Stimulated activated CD4-positive, alpha-beta T cell treated with anti-CD3 and anti-CD28 coated beads, Interleukin-15, amount 100 ng/mL, for 1 hour (primary cell): Measurements from ENCODE around the gene RNASEH2B.
A peak's percentile ranks its signal among the peaks of the same experiment; 100 is the strongest.

Experiments
- DNase-seq, 2 donors: peaks; one replicate each; pipeline ENCODE4 v3.0.0-alpha.2; 2020; ENCODE audit warnings: low read depth in 1 of 2, low spot score in 1 of 2

The RNASEH2B gene, protein sequence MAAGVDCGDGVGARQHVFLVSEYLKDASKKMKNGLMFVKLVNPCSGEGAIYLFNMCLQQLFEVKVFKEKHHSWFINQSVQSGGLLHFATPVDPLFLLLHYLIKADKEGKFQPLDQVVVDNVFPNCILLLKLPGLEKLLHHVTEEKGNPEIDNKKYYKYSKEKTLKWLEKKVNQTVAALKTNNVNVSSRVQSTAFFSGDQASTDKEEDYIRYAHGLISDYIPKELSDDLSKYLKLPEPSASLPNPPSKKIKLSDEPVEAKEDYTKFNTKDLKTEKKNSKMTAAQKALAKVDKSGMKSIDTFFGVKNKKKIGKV

DNA sequence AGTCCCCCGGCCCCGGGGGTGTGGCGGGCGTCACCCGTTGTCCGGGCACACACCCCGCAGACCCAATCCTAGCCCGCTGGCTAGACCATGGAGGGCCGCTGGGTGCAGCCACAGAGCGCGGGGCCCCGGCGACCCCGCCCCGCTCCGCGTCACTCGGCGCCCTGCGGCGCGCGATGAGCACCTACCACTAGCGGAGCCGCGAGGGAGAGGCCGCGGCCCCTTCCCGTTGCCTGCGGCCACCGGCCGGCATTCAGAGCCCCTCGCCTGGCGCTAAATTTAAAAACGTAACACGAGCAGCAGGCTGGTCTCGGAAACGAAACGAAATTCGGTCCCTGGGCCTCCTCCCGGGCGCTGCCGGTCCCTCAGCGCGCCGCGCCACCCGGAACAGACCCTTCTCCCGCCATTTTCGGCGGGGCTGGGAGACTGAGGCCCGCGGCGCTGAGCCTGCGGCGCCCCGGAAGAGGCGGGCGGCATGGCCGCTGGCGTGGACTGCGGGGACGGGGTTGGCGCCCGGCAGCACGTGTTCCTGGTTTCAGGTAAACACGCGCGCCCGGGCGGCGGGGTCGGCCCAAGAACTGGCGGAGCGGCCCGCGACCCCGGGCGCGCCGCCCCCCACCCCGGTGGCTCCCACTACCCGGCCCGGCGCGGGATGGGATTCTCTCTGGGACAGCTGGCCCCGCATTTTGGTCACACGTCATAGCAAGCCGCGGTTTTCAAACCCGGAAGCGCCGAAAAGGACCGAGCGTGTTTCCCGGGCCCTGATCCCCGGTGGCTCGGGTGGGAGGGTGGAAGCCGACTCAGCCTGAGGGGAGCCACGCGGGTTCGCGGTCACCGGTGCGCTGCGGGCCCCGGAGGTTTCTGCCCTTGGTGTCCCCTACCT lies at the start of gene RNASEH2B:
TSS of gene RNASEH2B (plus strand) at position 187 of the 880 bp plus-strand sequence. CDS start at position 473, 286 bp downstream.
- peak; percentile 36 to 62 for DNase-seq

DNA sequence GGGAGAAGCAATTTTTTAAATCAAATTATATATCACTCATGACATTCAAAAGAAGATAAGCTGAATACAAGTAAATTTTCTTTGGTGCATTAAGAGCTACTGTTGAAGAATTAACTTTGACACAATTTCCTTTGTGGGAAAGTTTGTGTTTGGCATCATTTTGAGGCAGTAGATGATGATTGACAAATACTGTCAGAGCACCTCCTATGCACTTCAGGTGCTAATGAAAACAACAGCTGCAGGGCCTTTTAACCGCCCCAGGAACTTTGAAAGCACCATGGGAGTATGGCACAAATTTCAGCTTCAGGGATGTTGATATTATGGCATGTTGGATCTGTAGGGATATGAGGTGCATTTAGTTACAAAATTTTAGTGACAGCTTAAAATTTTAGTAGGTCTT lies 45.1 kb upstream of the RNASEH2B start:
- DNase-seq: no peak

- DNase-seq: no peak
Observed at GRCh38 chr13:50866817-50867636, 42.6 kb upstream of the RNASEH2B start.

DNA sequence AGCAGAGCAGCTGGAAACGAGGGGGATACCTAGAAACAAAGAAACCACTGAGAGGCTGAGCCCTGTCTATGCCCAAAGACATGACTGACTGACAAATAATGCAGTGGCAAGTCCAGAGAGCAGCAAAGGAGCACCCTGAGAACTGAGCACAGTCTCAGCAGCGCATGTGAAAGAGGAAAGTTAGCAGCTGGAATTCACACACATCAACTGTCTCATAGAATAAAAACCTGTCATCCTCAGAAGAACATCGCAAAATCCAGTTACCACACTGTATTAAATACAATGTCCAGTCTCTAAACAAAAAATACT lies 42.0 kb upstream of the RNASEH2B start:
- no peak for DNase-seq

- DNase-seq: no peak
Observed at GRCh38 chr13:50871405-50871804, 38.2 kb upstream of the RNASEH2B start.

- DNase-seq: no peak
Observed at GRCh38 chr13:50873467-50873866, 36.1 kb upstream of the RNASEH2B start.

DNA sequence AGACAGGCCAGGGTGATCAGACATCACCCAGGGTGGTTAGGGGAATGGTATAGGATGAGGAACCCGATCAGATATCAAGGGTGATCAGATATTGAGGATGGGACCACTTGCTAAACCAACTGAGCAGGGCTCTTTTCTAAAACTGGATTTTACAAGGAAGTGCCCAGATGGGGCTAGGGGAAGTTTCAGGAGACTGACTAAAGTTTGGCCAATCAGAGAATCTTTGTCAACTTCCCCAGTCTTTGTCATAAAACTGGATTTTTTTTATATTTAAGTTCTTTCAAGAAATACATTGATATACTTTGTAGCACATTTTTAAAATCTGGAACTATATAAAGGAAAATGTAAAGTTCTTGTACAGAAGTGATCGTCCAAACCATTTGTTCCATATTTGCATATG lies 35.6 kb upstream of the RNASEH2B start:
- DNase-seq: no peak

GRCh38 chr13:50882816-50883435 lies 26.7 kb upstream of the RNASEH2B start:
- no peak for DNase-seq

GRCh38 chr13:50883728-50884127 lies 25.9 kb upstream of the RNASEH2B start:
- no peak for DNase-seq

DNA sequence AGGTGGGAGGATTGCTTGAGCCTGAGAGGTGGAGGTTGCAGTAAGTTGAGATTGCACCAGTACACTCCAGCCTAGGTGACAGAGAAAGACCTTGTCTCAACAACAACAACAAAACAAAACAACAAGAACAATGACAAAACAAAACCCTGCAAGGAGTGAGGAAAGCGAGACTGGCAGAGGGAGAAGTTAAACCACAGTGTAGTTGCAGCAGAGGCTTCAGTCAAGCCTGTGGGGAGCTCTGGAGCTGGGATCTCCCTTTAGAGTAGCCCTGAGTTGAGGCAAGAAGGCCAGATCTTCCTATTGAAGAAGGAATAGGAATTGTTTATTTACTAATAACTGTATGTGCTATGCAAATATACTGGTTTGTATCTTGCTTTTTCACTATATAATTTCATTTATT lies 25.3 kb upstream of the RNASEH2B start:
- no peak for DNase-seq

- DNase-seq: no peak
Observed at GRCh38 chr13:50887151-50887550, 22.4 kb upstream of the RNASEH2B start.

DNA sequence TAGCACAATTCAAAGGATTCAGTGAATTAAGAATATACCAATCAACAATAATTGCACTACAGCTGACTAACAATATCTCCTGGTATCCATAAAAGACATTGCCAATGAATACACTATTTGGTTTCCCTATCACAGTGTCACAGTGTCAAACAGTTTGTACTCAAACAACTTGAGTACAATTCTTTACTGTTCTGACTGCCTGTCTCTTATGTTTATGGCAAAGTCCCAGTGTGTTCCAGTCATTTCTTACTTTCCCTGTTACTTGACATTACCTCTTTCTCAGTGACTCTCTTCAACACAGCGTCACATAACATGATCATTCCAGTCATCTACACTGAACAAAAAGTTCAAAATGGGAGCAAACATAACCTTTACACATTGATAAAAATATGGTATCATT lies 21.2 kb upstream of the RNASEH2B start:
- DNase-seq: no peak

- no peak for DNase-seq
Observed at GRCh38 chr13:50889317-50889716, 20.3 kb upstream of the RNASEH2B start.

DNA sequence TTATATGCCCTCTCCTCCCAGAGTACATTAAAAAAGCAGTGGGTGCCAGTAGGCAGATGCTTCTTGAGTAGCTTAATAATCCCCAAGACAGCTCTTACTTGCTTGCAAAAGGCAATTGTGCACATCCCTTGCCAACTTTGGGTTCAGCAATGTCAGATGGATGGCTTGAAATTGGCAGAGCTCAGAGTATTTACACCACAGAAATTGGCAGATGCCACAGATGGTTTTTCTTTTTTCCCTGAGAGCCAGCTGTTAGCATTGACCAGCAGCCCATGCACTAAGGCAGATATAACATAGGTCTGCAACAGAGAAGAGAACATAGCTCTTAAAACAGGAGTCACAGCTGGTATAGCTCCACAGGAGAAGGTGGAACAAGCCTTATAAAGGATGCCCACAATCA lies 18.4 kb upstream of the RNASEH2B start:
- no peak for DNase-seq

DNA sequence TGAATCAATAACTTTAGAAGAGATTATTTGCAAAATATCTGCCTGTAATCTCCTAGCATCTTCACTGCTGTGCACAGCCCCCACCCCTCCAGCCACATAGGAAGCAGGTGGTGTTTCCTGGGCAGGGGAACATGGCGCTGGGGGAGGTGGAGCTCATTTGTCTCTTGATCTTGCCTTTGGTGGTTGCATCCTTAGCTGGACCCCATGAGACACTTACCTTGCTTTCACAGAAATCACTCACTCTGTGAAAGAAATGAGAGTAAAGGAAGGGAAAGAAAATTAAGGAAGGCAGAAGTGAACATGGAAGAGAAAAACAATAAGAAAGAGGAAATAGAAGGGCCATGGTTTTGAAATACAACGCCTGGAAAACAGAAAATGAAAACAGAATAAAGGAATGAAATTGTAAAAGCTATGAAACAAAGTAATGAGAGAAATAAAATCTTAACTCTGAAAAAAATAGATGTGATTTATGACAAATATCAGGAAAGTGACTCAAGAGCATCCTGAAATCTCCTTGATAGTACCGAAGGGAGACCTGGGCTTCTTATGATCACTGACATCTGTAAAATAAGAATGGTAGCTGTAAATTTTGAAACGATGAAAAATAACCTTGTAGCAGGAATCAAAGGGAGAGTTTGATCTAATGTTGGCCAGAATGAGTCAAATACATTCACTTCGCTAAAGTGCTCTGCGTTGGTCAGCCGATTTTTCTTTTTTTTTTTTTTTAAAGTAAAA lies 17.2 kb upstream of the RNASEH2B start:
- DNase-seq: no peak

DNA sequence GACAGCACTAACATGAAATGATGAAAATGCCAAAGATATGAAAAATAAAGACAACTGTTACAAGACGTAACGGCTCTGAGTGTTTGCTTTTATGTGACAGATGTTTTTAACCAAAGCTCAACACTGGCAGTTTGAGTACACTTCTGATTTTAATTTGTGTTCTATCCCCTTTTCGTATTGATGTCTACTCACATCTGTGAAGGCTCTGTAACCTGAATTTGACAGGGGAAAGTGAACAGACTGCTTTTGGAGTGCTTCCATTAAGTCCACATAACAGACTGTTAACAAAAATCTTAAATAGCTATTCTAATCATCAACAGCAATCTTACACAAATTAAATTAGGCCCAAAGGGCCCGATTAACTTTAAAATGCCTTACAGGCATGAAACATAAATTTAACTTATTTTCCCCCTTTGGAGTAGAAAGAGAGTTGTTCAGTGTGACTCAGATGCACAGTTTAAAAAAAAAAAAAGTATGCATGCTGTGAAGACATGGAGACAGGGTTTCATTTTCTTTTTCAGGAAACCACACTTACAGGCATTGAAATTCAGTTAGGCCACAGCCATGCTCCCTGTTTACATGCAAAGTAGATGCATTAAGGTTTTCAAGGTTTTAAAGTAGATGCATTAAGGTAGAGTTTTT lies 16.3 kb upstream of the RNASEH2B start:
- no peak for DNase-seq

DNA sequence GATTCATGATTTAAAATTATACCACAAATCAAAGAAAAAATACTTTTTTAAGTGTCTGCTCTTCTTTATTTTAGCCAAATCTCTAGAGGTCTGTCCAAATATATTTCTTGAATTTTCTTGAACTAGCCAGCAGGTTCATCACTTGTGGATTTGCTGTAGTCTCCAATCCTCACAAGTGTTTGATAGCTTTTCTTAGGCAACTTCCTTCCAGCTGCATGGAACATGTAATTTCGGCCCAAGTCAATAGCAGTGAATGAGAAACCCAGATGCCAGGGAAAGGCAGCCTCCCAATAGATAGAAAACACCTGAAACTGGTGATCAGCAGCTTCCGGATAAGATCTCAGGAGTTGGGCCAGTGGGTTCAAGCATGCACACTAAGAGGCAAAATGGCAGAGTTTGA lies 15.6 kb upstream of the RNASEH2B start:
- DNase-seq: no peak

DNA sequence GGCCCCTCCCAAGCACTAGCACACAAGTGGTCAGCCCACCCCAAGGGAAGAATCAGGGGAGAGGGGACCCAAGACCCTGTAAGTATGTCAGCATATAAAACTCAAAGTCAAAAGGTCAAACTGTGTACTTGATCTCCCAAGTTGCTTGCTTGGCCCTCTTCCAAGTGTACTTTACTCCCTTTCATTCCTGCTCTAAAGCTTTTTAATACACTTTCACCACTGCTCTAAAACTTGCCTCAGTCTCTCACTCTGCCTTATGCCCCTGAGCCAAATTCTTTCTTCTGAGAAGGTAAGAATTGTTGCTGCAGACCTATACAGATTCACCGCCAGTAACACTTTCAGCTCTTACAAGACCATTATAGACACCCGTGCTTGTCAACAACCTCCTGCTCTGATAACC lies 15.1 kb upstream of the RNASEH2B start:
- DNase-seq: no peak

DNA sequence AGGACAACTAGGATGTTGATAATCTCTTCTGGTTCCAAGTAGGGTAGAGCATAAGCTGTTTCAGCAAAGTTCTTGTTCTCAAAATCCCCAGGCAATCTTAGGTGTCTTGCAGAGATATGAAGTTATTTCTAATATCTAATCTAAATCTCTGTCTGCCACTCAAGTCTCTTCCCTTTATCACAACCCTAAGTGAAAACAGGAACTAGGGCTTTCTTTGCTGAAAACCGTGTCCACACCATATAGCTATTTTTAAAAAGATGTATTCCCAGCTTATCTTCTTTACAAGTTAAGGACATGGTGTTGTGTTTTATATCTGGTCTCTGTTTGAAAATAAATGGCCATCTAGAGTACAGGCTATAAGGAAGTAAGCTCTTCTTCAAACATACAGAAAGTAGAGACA lies 11.3 kb upstream of the RNASEH2B start:
- no peak for DNase-seq

DNA sequence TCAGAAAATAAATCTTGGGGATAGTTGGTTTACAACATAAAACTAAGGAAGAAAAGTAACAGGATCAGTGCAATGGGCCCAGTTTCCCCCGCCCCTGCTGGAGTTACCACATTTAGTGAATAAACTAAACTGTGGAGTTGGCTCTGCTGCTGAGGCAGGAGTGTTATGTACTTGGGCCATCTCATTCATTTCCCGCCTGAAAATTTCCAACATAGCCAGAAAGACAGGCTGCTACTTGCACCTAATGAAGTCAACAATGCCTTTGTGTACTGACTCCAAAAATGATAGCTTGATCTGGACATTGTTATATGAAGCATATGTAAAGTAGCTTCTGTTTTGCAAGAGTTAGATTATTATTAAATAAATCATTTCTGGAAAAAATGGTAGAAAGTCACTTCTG lies 7.9 kb upstream of the RNASEH2B start:
- no peak for DNase-seq
